Activated naive CD8-positive, alpha-beta T cell treated with anti-CD3 and anti-CD28 coated beads, Interleukin-2, amount 50 U/mL, for 16 hours (primary cell): ENCODE measurements around the gene SUCLG1.
A peak's percentile ranks its signal among the peaks of the same experiment; 100 is the strongest.
"Not testable (repeated sequence)": the region's sequence is repeated elsewhere in the genome, so short reads cannot be mapped to it uniquely, and the experiment has no call there.

ENCODE experiments used
- DNase-seq: peaks from one replicate; pipeline ENCODE4 v3.0.0-alpha.2; 2020; ENCODE audit warnings: low read depth, low spot score

The SUCLG1 gene

DNA sequence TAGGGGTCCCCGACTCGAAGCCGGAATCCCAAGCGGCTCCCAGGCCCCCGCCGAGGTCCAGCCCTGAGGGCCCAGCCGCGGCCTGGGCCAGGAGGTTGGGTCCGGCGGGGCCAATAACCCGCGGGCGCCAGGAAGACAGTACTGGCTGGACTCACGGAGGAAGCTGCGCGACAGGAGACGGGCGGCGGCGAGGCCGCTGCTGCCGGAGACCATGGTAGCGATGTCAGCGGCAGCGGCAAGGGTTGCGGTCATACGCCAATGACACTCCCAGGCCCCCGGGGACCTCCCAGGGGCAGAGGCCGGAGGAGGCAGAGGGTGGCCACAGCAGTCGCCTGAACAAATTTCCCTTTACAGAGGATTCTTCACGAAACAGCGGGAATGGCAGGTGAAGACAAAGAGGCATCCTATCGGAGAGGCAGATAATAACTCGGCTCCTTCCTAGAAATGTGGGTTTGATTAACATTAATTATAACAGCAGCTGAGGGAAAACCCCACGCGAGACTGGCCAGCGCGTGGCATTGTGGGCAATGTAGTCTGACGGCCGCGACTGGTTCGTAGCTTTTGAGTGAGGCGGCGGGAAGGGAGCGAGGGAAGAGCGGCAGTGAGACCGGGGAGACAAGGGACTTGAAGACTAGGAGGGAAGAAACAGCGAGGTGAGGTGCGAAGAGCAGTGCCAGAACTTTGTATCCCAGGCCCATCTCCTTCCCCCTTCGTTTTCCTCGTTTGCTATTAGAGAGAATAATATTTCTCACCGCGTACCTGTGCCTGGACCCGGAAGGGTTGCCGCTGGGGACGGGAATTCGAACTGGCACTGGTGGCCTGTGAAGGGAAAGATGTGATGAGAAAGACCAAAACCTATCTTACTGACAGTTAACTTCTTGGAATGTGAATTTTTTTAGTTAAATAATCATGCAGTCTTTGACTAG lies at the start of gene SUCLG1:
TSS of gene SUCLG1 (minus strand) at position 263 of the 926 bp plus-strand sequence. CDS start at position 252, 11 bp downstream.
- peak; percentile 70 for DNase-seq

GRCh38 chr2:84498150-84498799 lies 39.2 kb upstream of the SUCLG1 start:
- DNase-seq: no peak

- no peak for DNase-seq
Measured at GRCh38 chr2:84497285-84497684, 38.2 kb upstream of the SUCLG1 start.

- DNase-seq: no peak
Measured at GRCh38 chr2:84496386-84496785, 37.3 kb upstream of the SUCLG1 start.

GRCh38 chr2:84495539-84496146 lies 36.6 kb upstream of the SUCLG1 start:
- no peak for DNase-seq

DNA sequence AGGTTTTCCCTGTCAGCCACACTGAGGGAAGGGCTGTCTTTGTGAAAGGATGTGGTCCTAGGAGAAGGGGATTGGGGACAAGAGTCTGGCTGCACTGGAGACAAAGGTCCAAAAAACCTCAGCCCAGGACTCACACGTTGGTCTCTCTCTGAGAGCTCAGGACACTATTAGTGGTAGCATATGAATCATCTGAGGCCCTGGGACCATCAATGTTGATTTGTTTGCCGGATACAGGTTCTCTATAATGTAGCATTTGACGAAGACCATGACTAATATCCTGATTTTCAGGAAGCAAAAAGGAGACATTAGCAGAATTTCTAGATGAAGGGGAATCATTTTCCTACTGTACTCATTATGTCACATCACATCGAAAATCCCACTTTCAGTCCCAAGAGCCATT lies 35.0 kb upstream of the SUCLG1 start:
- DNase-seq: no peak

GRCh38 chr2:84493514-84493913 lies 34.4 kb upstream of the SUCLG1 start:
- no peak for DNase-seq

DNA sequence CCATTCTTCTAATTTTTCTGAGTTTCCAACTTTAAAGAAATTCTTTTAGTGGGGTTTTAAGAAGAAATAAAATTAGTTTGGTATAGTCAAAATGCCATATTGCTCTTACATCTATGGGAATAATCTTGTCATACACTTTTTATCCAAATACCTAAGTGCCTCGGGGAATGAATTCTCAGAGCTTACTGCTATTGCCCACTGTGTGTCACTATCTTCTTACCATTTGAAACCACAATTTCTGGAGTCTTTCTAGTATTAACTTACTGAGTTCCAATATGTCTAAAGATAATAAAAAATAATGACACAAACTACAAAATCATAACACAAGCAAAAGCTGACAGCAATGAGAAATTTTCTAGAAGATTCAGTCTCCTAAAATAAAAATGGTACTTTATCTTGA lies 33.5 kb upstream of the SUCLG1 start:
- DNase-seq: no peak

DNA sequence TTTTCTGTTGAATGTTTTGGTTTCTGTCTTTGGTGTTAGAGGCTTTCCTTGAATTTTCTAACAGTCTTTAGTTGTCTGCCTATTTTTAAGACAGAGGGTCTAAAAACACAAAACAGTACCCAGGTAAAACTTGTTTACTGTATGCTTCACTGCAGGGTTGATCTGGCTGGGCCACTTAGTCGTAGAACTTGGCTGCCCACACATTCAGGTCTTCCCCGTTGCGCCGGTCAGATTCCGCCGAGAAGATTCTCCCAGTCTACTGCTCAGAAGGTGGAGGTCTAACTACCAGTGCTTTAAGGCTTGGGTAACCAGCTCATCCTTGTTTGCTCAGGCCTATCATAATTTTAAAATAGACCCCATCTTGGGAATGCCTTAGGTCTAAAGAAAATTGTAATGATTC lies 32.7 kb upstream of the SUCLG1 start:
- no peak for DNase-seq

DNA sequence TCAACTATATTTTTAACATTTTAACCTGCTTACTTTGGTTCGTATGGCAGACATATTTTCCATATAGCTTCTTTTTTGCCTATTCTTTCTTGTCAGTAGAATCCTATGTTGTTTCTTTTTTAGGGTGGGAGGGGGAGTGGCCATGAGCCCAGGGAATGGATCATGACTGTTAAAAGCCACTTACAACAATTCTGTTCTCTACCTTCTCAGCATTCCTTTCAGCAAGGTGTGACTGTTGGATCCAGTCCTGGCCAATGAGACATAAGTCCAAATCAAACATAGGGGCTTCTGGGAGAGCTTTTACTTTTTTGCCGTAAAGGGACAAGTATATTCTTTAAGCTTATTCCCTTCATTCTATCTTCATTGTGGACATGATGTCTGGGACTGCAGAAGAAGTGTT lies 32.2 kb upstream of the SUCLG1 start:
- no peak for DNase-seq

- DNase-seq: no peak
Measured at GRCh38 chr2:84487298-84487996, 28.4 kb upstream of the SUCLG1 start.

- DNase-seq: no peak
Measured at GRCh38 chr2:84486441-84487115, 27.5 kb upstream of the SUCLG1 start.

- DNase-seq: no peak
Measured at GRCh38 chr2:84483320-84483719, 24.2 kb upstream of the SUCLG1 start.

DNA sequence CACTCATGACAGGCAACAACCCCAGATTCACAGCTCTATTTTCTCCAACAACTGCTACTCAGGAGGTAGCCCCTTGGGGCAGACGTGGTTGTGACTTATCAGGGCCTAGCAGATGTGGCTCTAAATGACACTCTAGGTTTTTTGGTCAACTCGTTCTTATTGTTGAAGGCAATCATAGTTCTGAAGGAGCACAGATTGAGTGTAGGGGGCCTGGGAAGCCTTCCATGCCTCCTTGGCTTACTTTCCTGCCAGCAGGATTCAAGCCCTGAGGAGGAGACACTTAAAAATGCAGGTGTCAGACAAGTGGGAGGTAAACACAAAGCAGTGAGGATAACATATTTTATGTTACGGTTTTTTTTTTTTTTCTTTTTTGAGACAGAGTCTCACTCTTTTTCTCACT lies 23.5 kb upstream of the SUCLG1 start:
- no peak for DNase-seq

DNA sequence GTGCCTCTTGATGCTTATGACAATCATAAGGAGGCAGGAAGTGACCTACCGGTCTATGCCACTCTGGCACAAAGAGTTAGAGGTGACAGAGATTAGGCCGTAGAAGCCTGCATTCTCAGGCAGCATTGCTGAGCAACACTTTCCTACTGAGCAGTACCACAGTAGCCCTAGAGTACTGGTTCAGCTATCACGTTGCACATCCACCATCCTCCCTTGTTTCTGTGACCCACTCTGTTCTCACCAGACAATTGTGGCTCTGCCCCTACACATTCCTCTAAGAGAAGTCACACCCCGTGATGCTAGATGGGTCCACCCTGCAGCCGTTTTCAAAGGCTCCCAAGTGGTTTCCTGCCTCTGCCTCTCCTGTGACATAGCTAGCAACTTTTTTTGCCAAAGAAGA lies 22.6 kb upstream of the SUCLG1 start:
- no peak for DNase-seq

- no peak for DNase-seq
Measured at GRCh38 chr2:84478867-84479266, 19.8 kb upstream of the SUCLG1 start.

DNA sequence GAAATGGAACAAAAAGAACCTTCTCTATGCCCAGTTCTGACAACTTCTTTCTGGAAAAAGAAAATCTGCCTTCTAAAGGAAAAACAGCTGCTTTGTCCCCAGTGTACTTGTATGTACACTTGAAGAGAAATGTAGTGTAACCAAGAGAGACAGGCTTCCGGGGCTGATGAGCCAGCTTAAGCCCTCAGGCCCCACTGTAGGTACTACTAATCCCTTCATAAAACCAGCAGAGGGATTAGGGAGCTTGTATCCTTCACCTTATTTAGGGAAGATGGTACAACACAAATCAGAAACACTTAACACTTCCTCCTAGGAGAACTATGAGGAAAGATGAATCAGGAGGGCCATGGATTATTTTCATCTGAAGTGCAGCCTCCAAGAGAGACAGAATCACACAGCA lies 18.8 kb upstream of the SUCLG1 start:
- no peak for DNase-seq

- no peak for DNase-seq
Measured at GRCh38 chr2:84474176-84474575, 15.1 kb upstream of the SUCLG1 start.

GRCh38 chr2:84472856-84473565 lies 13.9 kb upstream of the SUCLG1 start:
- DNase-seq: no peak

GRCh38 chr2:84472423-84472822 lies 13.3 kb upstream of the SUCLG1 start:
- not testable (repeated sequence) for DNase-seq

DNA sequence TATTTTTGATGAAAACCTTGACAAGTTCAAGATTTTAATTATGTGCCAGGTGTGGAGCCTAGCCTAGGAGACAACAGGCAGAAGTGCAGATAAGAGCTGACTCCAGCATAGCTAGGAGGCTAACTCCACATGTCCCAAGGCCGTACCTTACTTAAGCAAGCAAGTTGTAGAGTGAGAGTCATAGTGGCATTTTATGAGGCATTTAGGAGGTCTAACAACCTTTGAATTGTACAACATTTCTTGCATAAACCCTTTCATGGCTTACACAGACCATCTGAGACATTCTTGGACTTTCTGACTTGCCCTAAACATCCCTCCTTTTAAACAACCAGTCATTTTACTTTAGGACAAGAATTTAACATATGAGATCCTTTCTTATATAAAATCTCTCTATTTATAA lies 8.3 kb upstream of the SUCLG1 start:
- no peak for DNase-seq
